ENCODE measurements around the gene ICAM3.

The ICAM3 gene

DNA sequence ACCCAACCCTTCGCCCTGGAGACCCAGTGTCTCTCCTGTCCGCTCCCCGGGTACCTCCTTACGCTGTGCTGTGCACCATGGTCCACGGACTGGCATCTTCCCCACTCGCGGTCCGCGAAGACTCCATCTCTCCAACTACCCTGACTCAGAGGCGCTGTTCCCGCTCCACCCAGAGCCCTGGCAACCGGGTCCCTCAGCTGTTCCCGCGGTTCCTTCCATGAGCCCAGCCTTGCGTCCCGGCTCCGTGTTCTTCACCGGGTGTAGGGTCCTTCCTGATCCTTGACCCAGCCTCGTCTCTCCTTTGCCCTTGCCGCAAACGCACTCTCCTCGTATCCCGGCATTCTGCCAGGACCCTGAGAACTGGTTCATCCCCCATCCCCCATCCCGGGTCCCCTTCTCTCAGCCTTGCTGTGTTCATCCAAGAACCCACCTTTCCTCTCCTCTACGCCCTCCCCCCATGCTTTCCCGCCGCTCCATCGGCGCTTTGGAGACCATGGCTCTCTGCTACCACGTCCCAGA lies 49.0 kb downstream of the ICAM3 start:
- DNase-seq: no peak

- DNase-seq: no peak
Measured at GRCh38 chr19:10289836-10290356, 49.5 kb downstream of the ICAM3 start, which contains the start of gene ICAM5. Gene ICAM5, plus strand, starts transcription at chr19:10289952. Its CDS starts 92 bp downstream, at chr19:10290044.

GRCh38 chr19:10289167-10289835 lies 50.1 kb downstream of the ICAM3 start:
- DNase-seq: no peak

DNA sequence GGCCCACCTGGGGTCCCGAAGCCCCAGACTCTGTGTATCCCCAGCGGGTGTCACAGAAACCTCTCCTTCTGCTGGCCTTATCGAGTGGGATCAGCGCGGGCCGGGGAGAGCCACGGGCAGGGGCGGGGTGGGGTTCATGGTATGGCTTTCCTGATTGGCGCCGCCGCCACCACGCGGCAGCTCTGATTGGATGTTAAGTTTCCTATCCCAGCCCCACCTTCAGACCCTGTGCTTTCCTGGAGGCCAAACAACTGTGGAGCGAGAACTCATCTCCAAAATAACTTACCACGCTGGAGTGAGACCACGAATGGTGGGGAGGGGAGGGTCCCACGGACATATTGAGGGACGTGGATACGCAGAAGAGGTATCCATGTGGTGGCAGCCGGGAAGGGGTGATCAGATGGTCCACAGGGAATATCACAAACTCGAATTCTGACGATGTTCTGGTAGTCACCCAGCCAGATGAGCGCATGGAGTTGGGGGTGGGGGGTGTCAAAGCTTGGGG lies 50.7 kb downstream of the ICAM3 start:
- DNase-seq: no peak

GRCh38 chr19:10286803-10287737 lies 52.4 kb downstream of the ICAM3 start, which contains the start of gene ICAM4:
Gene ICAM4, plus strand, starts transcription at chr19:10286955. Its CDS starts 58 bp downstream, at chr19:10287013.
- DNase-seq: no peak

DNA sequence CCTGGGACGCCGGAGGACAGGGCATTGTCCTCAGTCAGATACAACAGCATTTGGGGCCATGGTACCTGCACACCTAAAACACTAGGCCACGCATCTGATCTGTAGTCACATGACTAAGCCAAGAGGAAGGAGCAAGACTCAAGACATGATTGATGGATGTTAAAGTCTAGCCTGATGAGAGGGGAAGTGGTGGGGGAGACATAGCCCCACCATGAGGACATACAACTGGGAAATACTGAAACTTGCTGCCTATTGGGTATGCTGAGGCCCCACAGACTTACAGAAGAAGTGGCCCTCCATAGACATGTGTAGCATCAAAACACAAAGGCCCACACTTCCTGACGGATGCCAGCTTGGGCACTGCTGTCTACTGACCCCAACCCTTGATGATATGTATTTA lies 54.0 kb downstream of the ICAM3 start:
- DNase-seq: no peak

DNA sequence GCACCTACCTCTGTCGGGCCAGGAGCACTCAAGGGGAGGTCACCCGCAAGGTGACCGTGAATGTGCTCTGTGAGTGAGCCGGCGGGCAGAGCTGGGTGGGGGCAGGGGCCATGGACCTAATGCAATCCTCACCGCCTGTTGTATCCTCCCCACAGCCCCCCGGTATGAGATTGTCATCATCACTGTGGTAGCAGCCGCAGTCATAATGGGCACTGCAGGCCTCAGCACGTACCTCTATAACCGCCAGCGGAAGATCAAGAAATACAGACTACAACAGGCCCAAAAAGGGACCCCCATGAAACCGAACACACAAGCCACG lies 54.5 kb downstream of the ICAM3 start:
- DNase-seq: no peak

- no peak for DNase-seq
Measured at GRCh38 chr19:10284065-10284959, 55.1 kb downstream of the ICAM3 start.

Measured in right forelimb (tissue), 1 donor.